ENCODE data around the gene AOPEP.

Gene AOPEP

GRCh38 chr9:94850540-94851434, 124.3 kb downstream of the AOPEP start:
- Histone ChIP-seq H3K9me3 (ENCODE audit: control insufficient read depth in 2 of 2, low read length in 2 of 2) (no peaks in the 10 kb centered on the region), H3K36me3 (ENCODE audit: control insufficient read depth in 2 of 2, insufficient read depth in 2 of 2, low read length in 2 of 2) (no peaks in the 10 kb centered on the region), H3K4me3 (ENCODE audit: low read length in 2 of 2) (no peak overlapping the region), H3K4me1 (ENCODE audit: control insufficient read depth, insufficient read depth, low read length) (no peaks in the 10 kb centered on the region), H3K27me3 (ENCODE audit: control insufficient read depth in 1 of 2, insufficient read depth in 2 of 2, low read length in 2 of 2) (no peaks in the 10 kb centered on the region), H3K27ac (ENCODE audit: low read length) (no peak overlapping the region), H3K9ac (ENCODE audit: low read length in 2 of 2) (no peak overlapping the region)

GRCh38 chr9:94851467-94851866, 125.0 kb downstream of the AOPEP start:
- Histone ChIP-seq H3K36me3 (ENCODE audit: control insufficient read depth in 2 of 2, insufficient read depth in 2 of 2, low read length in 2 of 2) (no peaks in the 10 kb centered on the region), H3K9ac (ENCODE audit: low read length in 2 of 2) (no peak overlapping the region), H3K4me3 (ENCODE audit: low read length in 2 of 2) (no peak overlapping the region), H3K27me3 (ENCODE audit: control insufficient read depth in 1 of 2, insufficient read depth in 2 of 2, low read length in 2 of 2) (no peaks in the 10 kb centered on the region), H3K27ac (ENCODE audit: low read length) (no peak overlapping the region), H3K4me1 (ENCODE audit: control insufficient read depth, insufficient read depth, low read length) (no peaks in the 10 kb centered on the region), H3K9me3 (ENCODE audit: control insufficient read depth in 2 of 2, low read length in 2 of 2) (no peaks in the 10 kb centered on the region)

GRCh38 chr9:94851892-94852291, 125.4 kb downstream of the AOPEP start:
- H3K27me3 ChIP-seq (ENCODE audit: control insufficient read depth in 1 of 2, insufficient read depth in 2 of 2, low read length in 2 of 2): no peaks in the 10 kb centered on the region
- H3K27ac ChIP-seq (ENCODE audit: low read length): no peak overlapping the region
- H3K4me3 ChIP-seq (ENCODE audit: low read length in 2 of 2): no peak overlapping the region
- H3K9me3 ChIP-seq (ENCODE audit: control insufficient read depth in 2 of 2, low read length in 2 of 2): no peaks in the 10 kb centered on the region
- no peaks in the 10 kb centered on the region for H3K4me1 ChIP-seq (ENCODE audit: control insufficient read depth, insufficient read depth, low read length)
- no peak overlapping the region for H3K9ac ChIP-seq (ENCODE audit: low read length in 2 of 2)
- no peaks in the 10 kb centered on the region for H3K36me3 ChIP-seq (ENCODE audit: control insufficient read depth in 2 of 2, insufficient read depth in 2 of 2, low read length in 2 of 2)

GRCh38 chr9:94852373-94852772, 125.9 kb downstream of the AOPEP start:
- no peak overlapping the region for H3K4me3 ChIP-seq (ENCODE audit: low read length in 2 of 2)
- H3K9ac ChIP-seq (ENCODE audit: low read length in 2 of 2): no peak overlapping the region
- H3K27ac ChIP-seq (ENCODE audit: low read length): no peak overlapping the region
- no peaks in the 10 kb centered on the region for H3K27me3 ChIP-seq (ENCODE audit: control insufficient read depth in 1 of 2, insufficient read depth in 2 of 2, low read length in 2 of 2)
- H3K9me3 ChIP-seq (ENCODE audit: control insufficient read depth in 2 of 2, low read length in 2 of 2): no peaks in the 10 kb centered on the region
- no peaks in the 10 kb centered on the region for H3K36me3 ChIP-seq (ENCODE audit: control insufficient read depth in 2 of 2, insufficient read depth in 2 of 2, low read length in 2 of 2)
- H3K4me1 ChIP-seq (ENCODE audit: control insufficient read depth, insufficient read depth, low read length): no peaks in the 10 kb centered on the region

GRCh38 chr9:94853887-94854286, 127.4 kb downstream of the AOPEP start:
- no peaks in the 10 kb centered on the region for H3K9me3 ChIP-seq (ENCODE audit: control insufficient read depth in 2 of 2, low read length in 2 of 2)
- H3K9ac ChIP-seq (ENCODE audit: low read length in 2 of 2): no peak overlapping the region
- H3K36me3 ChIP-seq (ENCODE audit: control insufficient read depth in 2 of 2, insufficient read depth in 2 of 2, low read length in 2 of 2): no peaks in the 10 kb centered on the region
- H3K4me1 ChIP-seq (ENCODE audit: control insufficient read depth, insufficient read depth, low read length): no peaks in the 10 kb centered on the region
- H3K4me3 ChIP-seq (ENCODE audit: low read length in 2 of 2): no peak overlapping the region
- no peak overlapping the region for H3K27ac ChIP-seq (ENCODE audit: low read length)
- H3K27me3 ChIP-seq (ENCODE audit: control insufficient read depth in 1 of 2, insufficient read depth in 2 of 2, low read length in 2 of 2): no peaks in the 10 kb centered on the region

GRCh38 chr9:94855903-94856302, 129.4 kb downstream of the AOPEP start:
- no peak overlapping the region for H3K4me3 ChIP-seq (ENCODE audit: low read length in 2 of 2)
- H3K9me3 ChIP-seq (ENCODE audit: control insufficient read depth in 2 of 2, low read length in 2 of 2): no peaks in the 10 kb centered on the region
- H3K27me3 ChIP-seq (ENCODE audit: control insufficient read depth in 1 of 2, insufficient read depth in 2 of 2, low read length in 2 of 2): no peaks in the 10 kb centered on the region
- H3K36me3 ChIP-seq (ENCODE audit: control insufficient read depth in 2 of 2, insufficient read depth in 2 of 2, low read length in 2 of 2): no peaks in the 10 kb centered on the region
- H3K9ac ChIP-seq (ENCODE audit: low read length in 2 of 2): no peak overlapping the region
- H3K4me1 ChIP-seq (ENCODE audit: control insufficient read depth, insufficient read depth, low read length): no peaks in the 10 kb centered on the region
- H3K27ac ChIP-seq (ENCODE audit: low read length): no peak overlapping the region

GRCh38 chr9:94857791-94858190, 131.3 kb downstream of the AOPEP start:
- Histone ChIP-seq H3K27me3 (ENCODE audit: control insufficient read depth in 1 of 2, insufficient read depth in 2 of 2, low read length in 2 of 2) (no peaks in the 10 kb centered on the region), H3K9me3 (ENCODE audit: control insufficient read depth in 2 of 2, low read length in 2 of 2) (no peaks in the 10 kb centered on the region), H3K9ac (ENCODE audit: low read length in 2 of 2) (no peak overlapping the region), H3K27ac (ENCODE audit: low read length) (no peak overlapping the region), H3K4me3 (ENCODE audit: low read length in 2 of 2) (no peak overlapping the region), H3K36me3 (ENCODE audit: control insufficient read depth in 2 of 2, insufficient read depth in 2 of 2, low read length in 2 of 2) (no peaks in the 10 kb centered on the region), H3K4me1 (ENCODE audit: control insufficient read depth, insufficient read depth, low read length) (peaks cover 6% of the 10 kb centered on the region)

GRCh38 chr9:94859226-94859625, 132.7 kb downstream of the AOPEP start:
- H3K9ac ChIP-seq (ENCODE audit: low read length in 2 of 2): no peak overlapping the region
- H3K9me3 ChIP-seq (ENCODE audit: control insufficient read depth in 2 of 2, low read length in 2 of 2): no peaks in the 10 kb centered on the region
- peaks cover 11% of the 10 kb centered on the region for H3K4me1 ChIP-seq (ENCODE audit: control insufficient read depth, insufficient read depth, low read length)
- H3K4me3 ChIP-seq (ENCODE audit: low read length in 2 of 2): no peak overlapping the region
- no peaks in the 10 kb centered on the region for H3K27me3 ChIP-seq (ENCODE audit: control insufficient read depth in 1 of 2, insufficient read depth in 2 of 2, low read length in 2 of 2)
- H3K36me3 ChIP-seq (ENCODE audit: control insufficient read depth in 2 of 2, insufficient read depth in 2 of 2, low read length in 2 of 2): no peaks in the 10 kb centered on the region
- no peak overlapping the region for H3K27ac ChIP-seq (ENCODE audit: low read length)

- Histone ChIP-seq H3K4me1 (ENCODE audit: control insufficient read depth, insufficient read depth, low read length) (peaks cover 11% of the 10 kb centered on the region), H3K27me3 (ENCODE audit: control insufficient read depth in 1 of 2, insufficient read depth in 2 of 2, low read length in 2 of 2) (no peaks in the 10 kb centered on the region), H3K4me3 (ENCODE audit: low read length in 2 of 2) (no peak overlapping the region), H3K27ac (ENCODE audit: low read length) (no peak overlapping the region), H3K36me3 (ENCODE audit: control insufficient read depth in 2 of 2, insufficient read depth in 2 of 2, low read length in 2 of 2) (no peaks in the 10 kb centered on the region), H3K9ac (ENCODE audit: low read length in 2 of 2) (no peak overlapping the region), H3K9me3 (ENCODE audit: control insufficient read depth in 2 of 2, low read length in 2 of 2) (no peaks in the 10 kb centered on the region)
These were observed 133.4 kb downstream of the AOPEP start for GRCh38 chr9:94859891-94860290.

GRCh38 chr9:94860678-94861588, 134.4 kb downstream of the AOPEP start:
- H3K9me3 ChIP-seq (ENCODE audit: control insufficient read depth in 2 of 2, low read length in 2 of 2): no peaks in the 10 kb centered on the region
- peaks cover 17% of the 10 kb centered on the region for H3K4me1 ChIP-seq (ENCODE audit: control insufficient read depth, insufficient read depth, low read length)
- H3K27me3 ChIP-seq (ENCODE audit: control insufficient read depth in 1 of 2, insufficient read depth in 2 of 2, low read length in 2 of 2): no peaks in the 10 kb centered on the region
- H3K27ac ChIP-seq (ENCODE audit: low read length): no peak overlapping the region
- H3K4me3 ChIP-seq (ENCODE audit: low read length in 2 of 2): no peak overlapping the region
- H3K36me3 ChIP-seq (ENCODE audit: control insufficient read depth in 2 of 2, insufficient read depth in 2 of 2, low read length in 2 of 2): no peaks in the 10 kb centered on the region
- H3K9ac ChIP-seq (ENCODE audit: low read length in 2 of 2): no peak overlapping the region

All from stomach smooth muscle (tissue), 2 donors.